Hippocampal formation (tissue), 2 donors: ENCODE measurements around the gene UBAP1L.
"Not testable (repeated sequence)": the region's sequence is repeated elsewhere in the genome, so short reads cannot be mapped to it uniquely, and the experiment has no call there.

ENCODE experiments used
- DNase-seq, 2 donors: peaks; one replicate each; lab custom pipeline; 2025; lab: John Stamatoyannopoulos, UW

The UBAP1L gene

DNA sequence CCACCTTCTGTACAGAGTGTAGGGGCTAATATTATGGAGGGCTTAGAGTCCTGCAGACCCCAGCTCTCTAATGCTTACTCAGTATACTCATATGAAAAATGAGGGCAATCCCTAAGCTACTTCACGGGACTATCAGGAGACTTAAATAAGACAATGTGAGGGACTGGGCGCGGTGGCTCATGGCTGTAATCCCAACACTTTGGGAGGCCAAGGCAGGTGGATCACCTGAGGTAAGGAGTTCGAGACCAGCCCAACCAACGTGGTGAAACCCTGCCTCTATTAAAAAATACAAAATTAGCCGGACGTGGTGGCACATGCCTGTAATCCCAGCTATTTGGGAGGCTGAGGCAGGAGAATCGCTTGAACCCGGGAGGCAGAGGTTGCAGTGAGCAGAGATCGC lies 15.2 kb downstream of the UBAP1L start:
- not testable (repeated sequence) for DNase-seq

DNA sequence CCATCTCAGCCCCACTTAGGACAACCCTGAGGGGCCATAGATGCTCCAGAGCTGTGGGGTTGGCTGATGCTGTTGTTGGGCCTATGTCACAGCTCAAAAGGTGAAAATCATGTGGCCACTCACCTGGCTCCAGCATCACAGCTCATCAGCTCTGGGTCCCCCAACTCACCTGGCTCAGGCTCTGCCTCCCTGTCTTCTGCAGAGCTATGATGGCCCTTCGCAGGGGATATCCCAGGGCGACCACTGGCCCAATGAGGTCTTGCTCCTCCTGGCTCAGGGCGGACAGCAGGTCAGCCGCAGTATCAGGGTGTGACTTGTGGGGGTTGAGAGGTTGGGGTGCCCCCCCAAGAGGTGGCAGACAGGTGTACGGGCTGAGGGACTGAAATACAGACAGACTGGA lies 15.7 kb downstream of the UBAP1L start:
- no peak for DNase-seq

DNA sequence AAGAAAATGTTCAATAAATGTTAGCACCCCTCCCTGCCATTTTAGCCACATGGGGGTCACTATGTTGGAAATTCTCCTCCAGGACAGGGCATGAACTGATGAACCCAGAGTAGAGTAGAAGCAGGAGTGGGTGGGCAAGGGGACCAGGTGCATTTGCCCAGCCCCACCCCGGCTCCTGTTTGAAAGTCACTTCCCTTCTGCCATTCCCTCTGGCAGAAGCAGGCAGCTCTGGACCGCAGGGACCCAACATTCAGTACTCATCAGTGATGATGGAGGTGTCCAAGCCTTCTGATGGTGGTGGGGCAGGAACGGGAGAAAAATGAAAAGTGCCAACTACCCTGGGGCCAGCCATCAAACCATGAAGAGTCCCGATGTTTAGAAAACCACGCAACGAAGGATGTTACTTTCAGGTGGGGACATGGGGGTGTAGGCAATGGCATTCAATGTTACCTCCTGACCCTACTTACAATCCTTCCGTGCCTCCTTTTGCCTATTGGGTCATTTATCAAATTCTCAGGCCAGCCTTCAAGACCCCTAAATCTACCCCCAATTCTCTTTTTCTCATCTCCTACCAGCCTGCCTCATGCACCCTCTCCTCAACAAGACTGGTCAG lies 17.2 kb downstream of the UBAP1L start:
- DNase-seq: no peak

GRCh38 chr15:65096481-65097385 lies 18.3 kb downstream of the UBAP1L start:
- DNase-seq: no peak

GRCh38 chr15:65095747-65096104 lies 19.3 kb downstream of the UBAP1L start:
- no peak for DNase-seq

- DNase-seq: no peak
Observed at GRCh38 chr15:65095011-65095746, 19.8 kb downstream of the UBAP1L start.

DNA sequence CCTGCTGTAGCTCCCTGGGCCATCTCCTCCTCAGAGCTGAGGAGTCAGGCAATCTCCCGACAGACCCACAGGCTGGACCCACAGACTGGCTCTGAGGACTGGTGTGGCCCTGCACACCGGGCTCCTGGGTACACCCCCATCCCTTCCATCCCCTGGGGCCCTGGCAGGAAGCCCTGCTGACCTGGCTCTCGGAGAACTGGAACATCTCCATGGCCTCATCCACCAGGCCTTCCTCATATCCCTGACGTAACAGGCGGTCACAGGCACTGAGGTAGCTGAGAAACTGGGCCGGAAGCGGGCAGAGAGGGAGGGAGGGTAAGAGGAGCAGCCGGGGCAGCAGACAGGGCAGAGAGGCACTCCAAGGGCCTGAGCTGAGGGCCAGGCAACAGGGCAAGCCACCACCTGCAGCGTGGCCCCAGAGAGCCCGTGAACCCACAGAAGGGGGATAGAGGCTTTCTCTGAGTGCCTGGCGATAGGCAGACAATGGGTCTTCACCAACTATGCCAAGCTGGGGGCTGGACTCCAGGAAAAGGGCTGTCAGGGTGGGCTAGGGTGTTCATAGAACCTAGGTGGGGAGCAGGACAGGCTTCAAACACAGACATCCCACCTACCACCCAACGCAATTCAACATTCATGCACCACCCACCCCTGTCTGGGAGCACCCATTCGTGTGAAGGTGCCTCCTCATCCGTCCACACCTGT lies 20.6 kb downstream of the UBAP1L start:
- no peak for DNase-seq

- DNase-seq: not testable (repeated sequence)
Observed at GRCh38 chr15:65093793-65094170, 21.2 kb downstream of the UBAP1L start.

DNA sequence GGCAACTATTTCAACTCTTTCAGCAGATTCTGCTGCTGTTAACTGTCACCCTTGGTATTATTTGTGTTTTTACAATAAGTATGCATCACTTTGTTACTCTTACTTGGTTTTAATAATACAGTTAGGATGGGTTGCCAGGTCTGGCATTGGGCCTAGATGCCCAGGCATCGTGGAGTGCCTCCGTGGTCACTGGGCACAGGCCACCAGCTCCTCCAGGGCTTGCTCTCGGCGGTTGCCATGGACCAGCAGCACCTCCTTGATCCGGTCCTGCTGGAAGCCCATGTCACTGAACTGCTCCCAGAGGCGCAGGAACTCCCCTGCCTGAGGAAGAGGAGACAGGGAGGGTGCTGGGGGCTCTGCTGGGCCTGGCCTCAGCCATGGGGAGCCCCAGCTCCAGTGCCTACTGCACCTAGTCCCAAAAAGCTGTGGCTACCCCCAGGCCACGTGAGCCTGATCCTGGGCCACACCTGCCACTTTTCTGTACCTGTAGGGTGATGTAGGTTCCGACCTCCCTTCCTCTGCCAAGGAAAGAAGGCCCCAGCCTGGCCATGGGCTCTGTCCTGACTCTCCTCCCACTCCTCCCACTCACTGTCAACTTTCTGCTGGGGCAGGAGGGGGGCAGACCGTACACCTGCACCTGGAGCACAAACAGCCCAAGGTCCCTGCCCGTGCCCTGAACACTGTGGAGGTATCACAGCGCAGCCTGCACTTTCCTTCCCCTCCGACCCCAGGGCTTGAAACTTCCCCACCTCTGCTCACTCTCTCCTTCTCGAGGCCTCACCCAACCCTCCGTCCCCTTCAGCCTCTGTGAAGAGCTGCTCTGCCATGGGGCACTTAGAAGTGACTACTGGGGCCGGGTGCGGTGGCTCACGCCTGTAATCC lies 21.8 kb downstream of the UBAP1L start:
- DNase-seq: no peak

DNA sequence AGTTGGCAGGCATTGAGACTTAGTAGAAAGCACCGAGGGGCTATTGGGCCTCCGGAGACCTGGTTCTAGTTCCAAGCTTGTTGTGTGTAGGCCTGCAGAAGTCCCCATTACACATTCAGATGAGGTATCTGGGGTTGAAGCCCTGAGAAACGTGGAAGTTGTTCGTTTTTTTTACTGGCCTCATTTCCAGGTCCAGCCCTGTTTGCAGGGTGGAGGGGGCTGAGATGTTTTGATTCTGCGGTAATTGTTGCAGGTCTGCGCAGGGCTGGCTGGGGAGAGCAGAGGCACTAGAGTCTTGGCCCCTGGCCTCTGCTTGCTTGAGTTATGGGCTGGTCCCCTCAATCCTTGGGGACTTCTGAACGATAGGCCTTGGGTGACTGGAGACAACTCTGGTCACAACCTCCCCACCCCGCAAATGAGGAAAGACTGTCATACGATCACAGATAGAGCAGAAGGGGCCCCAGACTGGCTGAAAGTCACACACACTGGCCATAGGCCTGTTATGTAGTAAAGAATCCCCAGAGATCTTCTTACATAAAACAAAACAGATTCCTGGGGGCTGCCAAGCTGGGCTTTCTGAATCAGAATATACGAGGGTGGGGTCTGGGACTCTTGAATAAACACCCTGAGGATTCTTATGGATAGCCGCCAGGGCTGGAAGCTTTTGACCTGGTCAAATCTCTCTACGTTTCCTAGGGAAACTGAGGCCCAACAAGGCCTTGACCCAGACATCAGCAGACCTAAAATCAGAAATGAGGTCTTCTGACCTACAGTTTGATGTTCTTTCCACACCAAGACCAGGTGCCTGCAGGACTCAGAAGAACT lies 22.8 kb downstream of the UBAP1L start:
- no peak for DNase-seq

- no peak for DNase-seq
Observed at GRCh38 chr15:65089206-65089824, 25.7 kb downstream of the UBAP1L start.

- DNase-seq: no peak
Observed at GRCh38 chr15:65088643-65089021, 26.4 kb downstream of the UBAP1L start.

DNA sequence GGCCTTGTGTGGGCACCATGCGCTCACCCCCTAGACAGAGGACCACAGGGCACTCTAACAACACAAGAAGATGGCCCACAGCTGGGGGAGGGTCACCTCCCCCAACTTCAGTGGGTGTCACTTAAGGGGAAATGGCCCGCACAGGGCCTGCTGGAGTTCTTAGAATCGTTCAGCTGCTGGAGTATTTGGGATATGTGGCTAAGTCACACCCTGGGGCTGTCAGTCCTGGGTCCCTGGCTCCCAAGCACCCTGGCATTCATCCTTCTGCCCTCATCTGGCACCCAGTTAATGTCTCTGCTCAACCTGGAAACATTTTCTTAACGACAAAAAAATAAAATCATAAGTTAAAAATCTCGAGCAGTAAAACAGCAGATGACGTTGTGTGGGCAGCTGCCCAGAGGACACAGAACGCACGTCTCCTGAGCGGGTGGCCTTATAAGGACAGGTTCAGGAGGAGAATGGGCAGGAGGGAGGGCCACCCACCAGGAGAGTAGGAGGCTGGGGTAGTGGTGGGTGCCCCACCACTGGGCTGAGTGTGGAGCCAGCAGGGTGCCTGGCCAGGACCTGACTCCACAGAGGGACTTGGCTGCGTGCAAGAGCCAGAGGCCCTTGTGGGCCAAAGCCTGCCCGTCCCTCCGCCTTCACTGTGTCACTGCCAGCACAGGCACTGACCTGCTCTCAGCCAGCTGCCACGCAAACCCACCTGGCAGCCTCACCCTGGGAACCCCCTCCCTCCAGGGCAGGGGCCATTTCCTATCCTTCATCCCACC lies 26.9 kb downstream of the UBAP1L start:
- DNase-seq: no peak

DNA sequence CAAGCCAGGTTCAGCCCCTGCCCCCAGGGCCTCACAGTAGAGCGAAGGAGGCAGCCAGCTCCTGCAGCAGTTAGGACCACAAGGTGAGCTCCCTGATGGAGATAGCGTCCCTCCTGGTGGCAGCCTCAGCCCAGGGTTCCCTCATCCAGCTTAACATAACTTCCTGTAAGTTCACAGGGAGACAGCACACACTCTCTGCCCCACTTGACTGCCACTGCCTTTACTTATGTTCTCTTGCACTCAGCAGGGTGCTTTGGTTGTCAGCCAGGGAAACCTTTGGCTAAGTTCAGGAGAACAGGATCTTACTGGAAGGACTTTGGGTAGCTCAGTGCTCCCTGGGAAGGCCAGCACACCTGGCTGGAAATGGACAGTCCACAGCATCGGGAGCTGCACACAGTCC lies 27.6 kb downstream of the UBAP1L start:
- no peak for DNase-seq

- DNase-seq: no peak
Observed at GRCh38 chr15:65086680-65087111, 28.3 kb downstream of the UBAP1L start.

DNA sequence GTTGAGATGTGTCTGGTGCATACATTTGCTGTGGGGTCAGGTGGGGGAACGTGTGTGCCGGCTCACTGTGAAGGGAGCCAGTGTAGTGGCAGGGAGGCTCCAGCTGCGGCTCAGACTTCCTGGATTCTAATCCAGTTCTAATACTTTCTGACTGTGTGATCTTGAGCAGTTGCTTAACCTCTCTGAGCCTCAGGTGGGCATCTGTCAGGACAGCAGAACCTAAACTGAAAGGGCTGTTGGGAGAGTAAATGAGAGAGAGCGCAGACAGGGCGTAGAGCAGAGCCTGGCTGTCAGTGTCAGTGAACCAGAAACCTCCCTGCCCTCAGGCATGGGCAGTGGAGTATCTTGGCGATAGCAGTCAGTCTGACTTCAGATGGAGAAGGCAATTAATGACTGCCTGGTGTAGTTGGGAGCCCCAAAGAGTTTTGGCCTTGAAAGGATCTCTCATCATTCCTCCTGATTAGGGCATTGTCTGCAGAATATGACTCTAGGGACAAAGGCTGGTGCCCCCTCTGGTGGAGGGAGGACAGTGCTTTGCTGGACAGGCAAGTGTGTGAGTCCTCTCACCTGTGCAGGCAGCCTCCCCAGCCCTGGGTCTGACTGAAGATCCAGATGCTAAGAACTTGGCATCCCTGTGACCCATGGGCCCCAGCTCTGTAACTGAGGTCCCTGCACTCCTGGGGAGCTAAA lies 28.9 kb downstream of the UBAP1L start:
- no peak for DNase-seq

- DNase-seq: no peak
Observed at GRCh38 chr15:65085207-65085753, 29.7 kb downstream of the UBAP1L start.
